Fibroblast of peridontal ligament (primary cell): ENCODE results near the gene RASGRF1.

Source experiments
- DNase-seq: peaks from one replicate; pipeline ENCODE4 v3.0.0-alpha.2; 2010; ENCODE audit errors: extremely low read depth

RASGRF1 gene

GRCh38 chr15:79067969-79068368 is 22.6 kb downstream of the RASGRF1 start:
- no peak for DNase-seq

- no peak for DNase-seq
Observed at GRCh38 chr15:79067072-79067833, 23.3 kb downstream of the RASGRF1 start.

- DNase-seq, result no peak
Observed at GRCh38 chr15:79066391-79067071, 24.0 kb downstream of the RASGRF1 start.

GRCh38 chr15:79065706-79066376 is 24.7 kb downstream of the RASGRF1 start:
- DNase-seq, result no peak

GRCh38 chr15:79065361-79065705 is 25.2 kb downstream of the RASGRF1 start:
- no peak for DNase-seq

GRCh38 chr15:79064496-79064895 is 26.1 kb downstream of the RASGRF1 start:
- no peak for DNase-seq

- DNase-seq, result no peak
Observed at GRCh38 chr15:79060175-79060574, 30.4 kb downstream of the RASGRF1 start.

- DNase-seq, result no peak
Observed at GRCh38 chr15:79059081-79059572, 31.5 kb downstream of the RASGRF1 start.

GRCh38 chr15:79058260-79058850 is 32.2 kb downstream of the RASGRF1 start:
- DNase-seq, result no peak

GRCh38 chr15:79057050-79057449 is 33.5 kb downstream of the RASGRF1 start:
- DNase-seq, result no peak

- no peak for DNase-seq
Observed at GRCh38 chr15:79054350-79054749, 36.2 kb downstream of the RASGRF1 start.

- no peak for DNase-seq
Observed at GRCh38 chr15:79053894-79054293, 36.7 kb downstream of the RASGRF1 start.

- DNase-seq, result no peak
Observed at GRCh38 chr15:79051941-79052731, 38.4 kb downstream of the RASGRF1 start.

- DNase-seq, result no peak
Observed at GRCh38 chr15:79051029-79051428, 39.6 kb downstream of the RASGRF1 start.

GRCh38 chr15:79050341-79050740 is 40.2 kb downstream of the RASGRF1 start:
- DNase-seq, result no peak

GRCh38 chr15:79049416-79049815 is 41.2 kb downstream of the RASGRF1 start:
- DNase-seq, result no peak

- DNase-seq, result no peak
Observed at GRCh38 chr15:79047676-79048439, 42.7 kb downstream of the RASGRF1 start.

GRCh38 chr15:79046691-79047404 is 43.7 kb downstream of the RASGRF1 start:
- DNase-seq, result no peak

- DNase-seq, result no peak
Observed at GRCh38 chr15:79045041-79045440, 45.5 kb downstream of the RASGRF1 start.
